GM12874 (cell line): ENCODE measurements around the gene SSU72.

Experiments used
- TF ChIP-seq, protein P1 (sequence below): IDR thresholded peaks from 2 replicates; pipeline ENCODE4 v1.5.1; 2011; ENCODE audit warnings: low read depth, mild to moderate bottlenecking, control low read depth, low read length, moderate library complexity; ENCODE audit not compliant: insufficient read depth

The SSU72 gene

DNA sequence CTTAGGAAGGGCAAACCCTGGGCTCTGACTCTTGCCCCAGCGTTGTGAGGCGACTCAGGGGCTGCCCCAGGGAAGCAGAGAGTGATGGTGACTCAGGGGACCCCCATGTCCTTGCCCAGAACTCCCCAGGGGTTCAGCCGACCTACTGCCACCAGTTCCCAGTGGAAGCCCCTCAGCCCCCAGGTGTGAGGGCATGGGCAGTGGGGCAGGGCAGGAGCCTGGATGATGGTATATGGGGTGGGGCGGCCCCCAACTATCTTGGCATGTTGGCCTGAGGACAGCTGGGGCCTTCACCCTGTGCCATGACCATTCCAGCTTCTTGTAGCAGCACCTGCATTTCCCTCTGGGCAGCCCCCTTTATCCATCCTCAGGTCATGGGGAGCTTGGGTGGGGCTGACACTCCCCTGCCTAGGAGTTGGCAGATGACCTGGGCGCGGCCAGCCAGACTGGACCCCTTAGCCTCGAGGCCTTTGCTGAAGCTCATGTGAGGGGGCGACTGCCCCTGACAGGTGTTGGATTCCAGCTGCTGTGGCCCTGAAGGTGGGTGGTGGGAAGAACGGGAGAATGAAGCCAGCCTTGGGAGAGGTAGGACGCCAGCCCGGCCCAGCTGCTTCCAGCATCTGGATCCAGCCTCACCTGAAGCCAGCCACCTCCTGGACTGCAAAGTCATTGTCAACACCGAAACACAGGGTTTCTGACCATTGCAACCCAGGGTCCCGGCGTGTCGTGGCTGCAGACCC lies 27.1 kb upstream of the SSU72 start:
- TF ChIP-seq, protein P1, sequence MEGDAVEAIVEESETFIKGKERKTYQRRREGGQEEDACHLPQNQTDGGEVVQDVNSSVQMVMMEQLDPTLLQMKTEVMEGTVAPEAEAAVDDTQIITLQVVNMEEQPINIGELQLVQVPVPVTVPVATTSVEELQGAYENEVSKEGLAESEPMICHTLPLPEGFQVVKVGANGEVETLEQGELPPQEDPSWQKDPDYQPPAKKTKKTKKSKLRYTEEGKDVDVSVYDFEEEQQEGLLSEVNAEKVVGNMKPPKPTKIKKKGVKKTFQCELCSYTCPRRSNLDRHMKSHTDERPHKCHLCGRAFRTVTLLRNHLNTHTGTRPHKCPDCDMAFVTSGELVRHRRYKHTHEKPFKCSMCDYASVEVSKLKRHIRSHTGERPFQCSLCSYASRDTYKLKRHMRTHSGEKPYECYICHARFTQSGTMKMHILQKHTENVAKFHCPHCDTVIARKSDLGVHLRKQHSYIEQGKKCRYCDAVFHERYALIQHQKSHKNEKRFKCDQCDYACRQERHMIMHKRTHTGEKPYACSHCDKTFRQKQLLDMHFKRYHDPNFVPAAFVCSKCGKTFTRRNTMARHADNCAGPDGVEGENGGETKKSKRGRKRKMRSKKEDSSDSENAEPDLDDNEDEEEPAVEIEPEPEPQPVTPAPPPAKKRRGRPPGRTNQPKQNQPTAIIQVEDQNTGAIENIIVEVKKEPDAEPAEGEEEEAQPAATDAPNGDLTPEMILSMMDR: no peak

DNA sequence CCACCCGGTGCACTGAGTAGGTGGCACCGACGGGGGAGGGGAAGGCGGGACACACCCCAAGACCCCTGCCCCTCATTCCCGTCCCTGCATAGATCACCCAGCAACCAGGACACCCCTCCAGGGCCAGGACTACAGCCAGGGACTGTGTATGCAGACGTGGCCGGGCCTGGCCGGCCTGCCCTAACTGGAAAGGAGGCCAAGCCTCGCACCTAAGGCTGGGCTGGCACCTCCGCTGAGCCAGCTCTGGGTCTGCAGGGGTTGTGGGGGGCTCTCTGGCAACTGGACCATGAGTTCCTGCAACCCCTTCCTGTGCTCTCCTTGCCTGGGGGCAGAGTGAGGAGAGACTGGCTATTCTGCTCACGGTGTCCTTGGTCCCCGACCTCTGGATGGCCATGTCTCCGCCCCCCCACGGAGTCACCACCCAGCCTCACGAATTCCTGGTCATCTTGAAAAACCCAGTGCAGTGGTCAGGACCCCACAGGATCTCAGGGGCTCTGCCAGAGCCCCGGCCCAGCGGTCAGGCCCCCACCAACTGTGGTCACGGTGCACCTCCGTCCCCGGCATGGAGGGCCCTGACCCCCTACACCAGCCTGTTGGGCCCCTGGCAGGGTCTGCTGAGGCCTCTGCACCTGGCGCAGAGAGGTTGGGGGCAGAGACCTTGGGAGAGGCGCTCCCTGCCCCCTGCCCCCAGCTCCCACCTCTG lies 26.3 kb upstream of the SSU72 start:
- TF ChIP-seq, protein P1: no peak

DNA sequence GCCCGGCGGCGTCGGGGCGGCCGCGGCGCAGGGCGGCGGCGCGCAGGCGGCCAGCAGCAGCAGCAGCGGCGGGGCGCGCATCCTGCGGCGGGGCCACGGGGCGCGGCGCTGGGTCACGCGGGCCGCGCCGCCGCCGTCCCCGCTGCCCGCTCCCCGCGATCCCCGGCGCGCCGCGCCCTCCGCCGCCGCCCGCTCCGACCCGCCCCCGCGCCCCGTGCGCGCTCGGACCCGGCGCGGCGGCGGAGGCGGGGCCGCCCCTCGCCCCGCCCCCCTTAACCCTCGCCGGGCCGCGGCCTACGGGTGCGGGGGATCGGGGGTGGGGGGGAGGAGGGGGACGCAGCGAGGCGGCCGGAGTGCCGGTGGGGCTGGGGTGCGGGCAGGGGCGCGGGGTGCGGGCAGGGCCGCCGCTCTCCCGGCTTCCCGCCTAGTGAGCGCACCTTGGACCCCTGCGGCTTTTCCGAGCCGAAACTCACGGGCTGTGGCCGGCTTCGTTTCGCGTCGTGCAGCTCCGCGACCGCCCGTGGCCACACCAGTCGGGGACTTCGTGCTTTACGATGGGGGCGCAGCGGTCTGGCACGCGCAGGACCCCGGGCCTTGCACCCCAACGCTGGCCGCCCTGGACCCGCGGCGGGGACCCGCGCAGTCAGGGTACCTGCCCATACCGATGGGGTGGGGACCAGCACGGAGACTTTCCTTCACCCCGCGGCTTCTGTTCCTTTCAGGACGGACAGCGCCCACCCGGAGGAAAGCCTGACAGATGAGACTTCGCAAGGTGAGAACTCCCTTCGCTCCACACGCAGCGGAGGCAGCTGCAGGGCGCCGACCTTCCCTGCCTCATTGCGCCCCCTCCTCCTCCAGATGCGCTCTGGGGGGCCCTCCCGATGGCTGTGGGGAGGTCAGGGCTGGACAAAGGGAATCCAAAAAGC lies 25.5 kb upstream of the SSU72 start, which contains the start of gene FNDC10:
Gene FNDC10 (minus strand): TSS at position 201 of the 926 bp plus-strand sequence. CDS start 120 bp downstream, at position 81.
- TF ChIP-seq, protein P1: no peak

DNA sequence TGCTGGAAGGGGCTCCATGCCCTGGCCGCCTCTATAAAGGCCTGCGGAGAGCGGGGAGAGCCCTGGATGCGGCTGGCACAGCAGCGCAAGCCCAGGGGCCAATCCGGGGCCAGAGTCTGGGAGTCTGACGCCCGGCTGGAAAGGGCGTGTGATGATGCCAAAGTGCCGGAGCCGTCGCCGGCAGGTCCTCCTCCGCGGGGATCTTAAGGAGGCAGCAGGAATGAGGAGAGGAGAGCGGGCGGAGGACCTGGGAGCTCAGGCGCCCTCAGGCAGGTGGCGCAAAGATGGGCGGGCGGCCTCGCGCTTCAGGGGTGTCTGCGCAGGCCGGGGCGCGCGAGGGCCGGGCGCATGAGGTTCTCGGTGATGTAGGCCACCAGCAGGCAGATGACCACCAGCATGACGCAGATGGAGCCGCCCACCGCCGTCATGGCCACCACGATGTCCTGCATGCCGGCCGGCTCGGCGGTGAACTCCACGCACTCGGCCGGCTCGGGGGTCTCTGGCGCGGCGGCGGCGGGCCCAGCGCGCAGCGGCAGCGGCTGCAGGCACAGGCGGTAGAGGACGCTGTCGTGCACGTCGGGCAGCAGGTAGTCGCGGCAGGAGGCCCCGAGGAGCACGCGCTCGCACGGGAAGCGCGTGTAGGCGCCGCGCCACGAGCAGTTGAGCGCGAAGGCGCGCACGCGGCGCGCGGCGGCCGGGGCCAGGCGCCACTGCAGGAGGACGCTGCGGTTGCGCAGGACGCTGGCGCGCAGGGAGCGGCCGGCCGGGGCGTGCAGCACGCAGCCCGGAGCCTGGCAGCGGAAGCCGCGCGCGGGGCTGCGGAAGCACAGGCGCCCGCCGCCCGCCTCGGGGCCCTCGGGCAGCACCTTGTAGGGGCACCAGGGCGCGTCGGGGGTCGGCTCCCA lies 24.6 kb upstream of the SSU72 start:
- TF ChIP-seq, protein P1: peak; percentile 22; the same call in 1 of the 2 replicates

DNA sequence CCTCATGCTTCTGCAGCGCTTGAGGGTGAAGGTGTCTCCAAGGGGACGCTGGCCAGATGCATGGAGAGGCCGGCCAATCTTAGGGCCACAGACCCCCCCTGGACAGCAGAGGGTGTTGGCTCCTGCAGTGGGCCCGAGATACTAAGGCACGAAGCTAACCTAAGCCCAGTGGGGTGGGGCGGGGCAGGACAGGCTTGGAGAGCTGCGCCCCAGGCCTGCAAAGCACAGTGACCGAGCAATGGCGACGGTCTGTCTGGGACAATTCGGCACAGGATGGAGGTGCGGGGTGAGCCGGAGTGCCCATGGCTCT lies 24.0 kb upstream of the SSU72 start:
- TF ChIP-seq, protein P1: no peak

DNA sequence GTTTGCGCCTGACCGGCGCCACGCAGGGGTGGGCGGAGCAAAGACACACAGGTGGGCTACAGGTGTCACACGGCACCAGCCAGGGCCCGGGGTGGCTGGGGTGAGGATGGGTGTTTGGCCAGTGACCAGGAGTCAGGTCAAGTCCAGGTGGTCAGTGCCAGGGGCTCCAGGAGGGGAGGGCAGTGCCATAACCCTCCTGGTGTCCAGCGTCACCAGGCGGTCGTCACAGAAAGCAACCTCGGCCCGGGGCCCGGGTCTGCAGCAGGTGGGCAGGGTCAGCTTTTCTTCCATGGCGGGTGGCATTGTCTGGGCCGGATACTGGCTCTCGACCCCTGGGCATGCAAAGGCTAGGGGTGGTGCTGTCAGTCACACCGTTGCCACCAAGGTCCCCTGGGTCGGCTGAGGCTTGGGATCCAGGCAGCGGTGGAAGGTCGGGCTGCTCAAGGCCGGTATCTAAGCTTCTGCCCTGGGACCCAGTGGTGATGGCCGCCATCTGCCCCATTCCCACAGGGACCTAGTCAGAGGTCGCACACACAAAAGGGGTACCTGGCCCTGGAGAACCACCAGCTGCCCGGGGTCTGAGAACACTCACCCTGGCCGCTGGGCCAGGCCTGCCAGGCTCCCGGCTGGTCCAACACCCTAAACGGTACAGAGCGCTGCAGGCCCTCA lies 23.5 kb upstream of the SSU72 start:
- TF ChIP-seq, protein P1: no peak
